HL-60 (cell line): ENCODE data around the gene MYCBP2.

ENCODE experiments used
- DNase-seq, 2 experiments: peaks; one replicate each; pipeline ENCODE4 v3.0.0-alpha.2; 2010 to 2020; ENCODE audit warnings: low read depth in 1 of 2, low spot score in 1 of 2
- H3K27ac ChIP-seq: fragments of 250-450 bp; sonication (Bioruptor Pico); replicated peaks from 2 replicates; pipeline ENCODE4 v1.5.1; 2020; ENCODE audit warnings: mild to moderate bottlenecking, moderate library complexity
- H3K27me3 ChIP-seq: fragments of 250-450 bp; sonication (Bioruptor Pico); 2 replicates; pipeline ENCODE4 v1.5.1; 2021; ENCODE audit warnings: mild to moderate bottlenecking, moderate library complexity; ENCODE audit not compliant: insufficient read depth, poor library complexity, severe bottlenecking
- H3K4me3 ChIP-seq: replicated peaks from 2 replicates; pipeline ENCODE4 v1.5.1; 2011; ENCODE audit warnings: mild to moderate bottlenecking, control low read depth, low read length; ENCODE audit not compliant: insufficient read depth
- GABPA ChIP-seq: IDR thresholded peaks from 2 replicates; pipeline ENCODE4 v1.6.1; 2012; ENCODE audit warnings: low read depth
- POLR2AphosphoS5 ChIP-seq: IDR thresholded peaks from 2 replicates; pipeline ENCODE4 v1.6.1; 2012; ENCODE audit warnings: low read depth
- SPI1 ChIP-seq: IDR thresholded peaks from 2 replicates; pipeline ENCODE4 v1.6.1; 2012; ENCODE audit warnings: low read depth, mild to moderate bottlenecking, borderline replicate concordance
- TF ChIP-seq, protein P1 (sequence below): IDR thresholded peaks from 2 replicates; pipeline ENCODE4 v1.6.1; 2012; ENCODE audit warnings: low read depth; ENCODE audit not compliant: insufficient replicate concordance
- TF ChIP-seq, protein P2 (sequence below): IDR thresholded peaks from one replicate; pipeline ENCODE4 v1.5.1; 2011; ENCODE audit warnings: low read length, control low read depth, inconsistent platforms; ENCODE audit not compliant: insufficient read depth

The MYCBP2 gene

DNA sequence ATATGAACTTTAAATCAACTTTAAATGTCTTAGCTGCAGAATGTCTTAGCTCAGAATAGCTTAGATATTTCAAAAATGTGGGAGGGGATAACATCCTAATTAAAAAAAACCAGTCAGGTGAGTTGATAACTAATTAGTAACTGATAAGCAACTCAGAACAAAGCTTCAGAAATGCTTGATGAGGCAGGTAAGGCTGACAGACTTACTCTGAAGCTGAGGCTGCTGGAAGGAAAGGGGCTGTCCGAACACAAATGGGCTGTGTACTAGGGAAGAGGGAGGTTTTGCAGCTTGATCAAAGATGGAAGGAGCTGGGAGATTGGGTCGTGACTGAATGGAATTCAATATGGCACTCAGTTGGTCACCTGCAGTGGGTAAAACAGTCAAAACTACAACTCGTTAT lies 208.8 kb downstream of the MYCBP2 start:
- no peak overlapping the region for H3K27ac ChIP-seq
- no peak for DNase-seq
- no peak overlapping the region for H3K4me3 ChIP-seq
- TF ChIP-seq SPI1 (no peak), POLR2AphosphoS5 (no peak), GABPA (no peak)
- TF ChIP-seq, protein P1, sequence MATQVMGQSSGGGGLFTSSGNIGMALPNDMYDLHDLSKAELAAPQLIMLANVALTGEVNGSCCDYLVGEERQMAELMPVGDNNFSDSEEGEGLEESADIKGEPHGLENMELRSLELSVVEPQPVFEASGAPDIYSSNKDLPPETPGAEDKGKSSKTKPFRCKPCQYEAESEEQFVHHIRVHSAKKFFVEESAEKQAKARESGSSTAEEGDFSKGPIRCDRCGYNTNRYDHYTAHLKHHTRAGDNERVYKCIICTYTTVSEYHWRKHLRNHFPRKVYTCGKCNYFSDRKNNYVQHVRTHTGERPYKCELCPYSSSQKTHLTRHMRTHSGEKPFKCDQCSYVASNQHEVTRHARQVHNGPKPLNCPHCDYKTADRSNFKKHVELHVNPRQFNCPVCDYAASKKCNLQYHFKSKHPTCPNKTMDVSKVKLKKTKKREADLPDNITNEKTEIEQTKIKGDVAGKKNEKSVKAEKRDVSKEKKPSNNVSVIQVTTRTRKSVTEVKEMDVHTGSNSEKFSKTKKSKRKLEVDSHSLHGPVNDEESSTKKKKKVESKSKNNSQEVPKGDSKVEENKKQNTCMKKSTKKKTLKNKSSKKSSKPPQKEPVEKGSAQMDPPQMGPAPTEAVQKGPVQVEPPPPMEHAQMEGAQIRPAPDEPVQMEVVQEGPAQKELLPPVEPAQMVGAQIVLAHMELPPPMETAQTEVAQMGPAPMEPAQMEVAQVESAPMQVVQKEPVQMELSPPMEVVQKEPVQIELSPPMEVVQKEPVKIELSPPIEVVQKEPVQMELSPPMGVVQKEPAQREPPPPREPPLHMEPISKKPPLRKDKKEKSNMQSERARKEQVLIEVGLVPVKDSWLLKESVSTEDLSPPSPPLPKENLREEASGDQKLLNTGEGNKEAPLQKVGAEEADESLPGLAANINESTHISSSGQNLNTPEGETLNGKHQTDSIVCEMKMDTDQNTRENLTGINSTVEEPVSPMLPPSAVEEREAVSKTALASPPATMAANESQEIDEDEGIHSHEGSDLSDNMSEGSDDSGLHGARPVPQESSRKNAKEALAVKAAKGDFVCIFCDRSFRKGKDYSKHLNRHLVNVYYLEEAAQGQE = no peak
- TF ChIP-seq, protein P2, sequence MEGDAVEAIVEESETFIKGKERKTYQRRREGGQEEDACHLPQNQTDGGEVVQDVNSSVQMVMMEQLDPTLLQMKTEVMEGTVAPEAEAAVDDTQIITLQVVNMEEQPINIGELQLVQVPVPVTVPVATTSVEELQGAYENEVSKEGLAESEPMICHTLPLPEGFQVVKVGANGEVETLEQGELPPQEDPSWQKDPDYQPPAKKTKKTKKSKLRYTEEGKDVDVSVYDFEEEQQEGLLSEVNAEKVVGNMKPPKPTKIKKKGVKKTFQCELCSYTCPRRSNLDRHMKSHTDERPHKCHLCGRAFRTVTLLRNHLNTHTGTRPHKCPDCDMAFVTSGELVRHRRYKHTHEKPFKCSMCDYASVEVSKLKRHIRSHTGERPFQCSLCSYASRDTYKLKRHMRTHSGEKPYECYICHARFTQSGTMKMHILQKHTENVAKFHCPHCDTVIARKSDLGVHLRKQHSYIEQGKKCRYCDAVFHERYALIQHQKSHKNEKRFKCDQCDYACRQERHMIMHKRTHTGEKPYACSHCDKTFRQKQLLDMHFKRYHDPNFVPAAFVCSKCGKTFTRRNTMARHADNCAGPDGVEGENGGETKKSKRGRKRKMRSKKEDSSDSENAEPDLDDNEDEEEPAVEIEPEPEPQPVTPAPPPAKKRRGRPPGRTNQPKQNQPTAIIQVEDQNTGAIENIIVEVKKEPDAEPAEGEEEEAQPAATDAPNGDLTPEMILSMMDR = no peak
- H3K27me3 ChIP-seq = no peaks in the 10 kb centered on the region

DNA sequence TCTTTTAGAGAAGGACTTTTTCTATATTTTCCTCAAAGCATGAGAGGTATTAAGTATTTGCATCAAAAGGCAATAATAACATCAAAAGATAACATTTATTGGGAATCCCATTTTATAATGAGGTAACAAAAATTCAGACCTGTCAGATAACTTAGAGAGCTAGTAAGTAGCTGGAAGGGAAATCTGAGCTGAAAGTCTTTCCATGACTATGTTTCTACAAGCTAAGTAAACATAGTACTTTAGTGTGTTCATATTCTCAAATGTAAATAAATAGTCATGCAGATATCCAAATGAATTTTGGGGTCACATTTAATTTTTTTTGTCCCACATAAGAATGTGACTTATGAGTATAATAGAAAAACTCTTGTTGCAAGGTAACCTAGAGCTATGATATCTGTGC lies 212.6 kb downstream of the MYCBP2 start:
- no peak overlapping the region for H3K4me3 ChIP-seq
- no peaks in the 10 kb centered on the region for H3K27me3 ChIP-seq
- TF ChIP-seq, protein P2 = no peak
- TF ChIP-seq GABPA (no peak), POLR2AphosphoS5 (no peak), SPI1 (no peak)
- TF ChIP-seq, protein P1 = no peak
- no peak for DNase-seq
- H3K27ac ChIP-seq = no peak overlapping the region

DNA sequence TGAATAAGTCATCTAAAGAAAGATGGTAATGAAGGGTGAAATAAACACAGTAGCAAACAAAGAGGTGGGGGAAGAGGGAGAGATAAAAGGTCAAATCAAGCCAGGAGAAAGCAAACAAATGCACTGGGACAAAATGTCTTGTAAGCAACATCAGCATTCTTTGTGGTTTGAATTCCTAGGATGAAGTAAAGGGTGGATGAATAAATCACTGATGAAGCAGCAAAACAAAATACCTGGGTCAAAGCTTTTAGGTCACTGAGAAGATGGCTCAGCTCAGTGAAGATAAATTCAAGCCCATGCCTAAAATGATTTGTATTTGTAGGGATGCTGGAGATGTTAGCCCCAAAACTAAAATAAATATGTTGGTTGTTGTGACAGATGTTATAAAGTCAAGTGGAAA lies 213.4 kb downstream of the MYCBP2 start:
- H3K27me3 ChIP-seq = no peaks in the 10 kb centered on the region
- no peak for DNase-seq
- no peak overlapping the region for H3K27ac ChIP-seq
- TF ChIP-seq, protein P2 = no peak
- TF ChIP-seq GABPA (no peak), POLR2AphosphoS5 (no peak), SPI1 (no peak)
- TF ChIP-seq, protein P1 = no peak
- no peak overlapping the region for H3K4me3 ChIP-seq
